H1 (cell line): ENCODE data around the gene RSL24D1. TPM values are rescaled to one million over a fixed set of nuclear protein-coding genes. Genes with fewer than 3 reads are reported as not detected.

Source experiments
- CTCF ChIA-PET: fragments of 300-600 bp; sonication (Branson Sonifier 250); formaldehyde crosslinking; loops from one replicate; lab custom pipeline; 2021; ENCODE audit not compliant: partially characterized antibody; lab: Charles Lee
- POLR2A ChIA-PET: fragments of 300-600 bp; sonication (Branson Sonifier 250); formaldehyde crosslinking; loops from one replicate; lab custom pipeline; 2021; ENCODE audit warnings: inconsistent platforms; ENCODE audit not compliant: partially characterized antibody; lab: Charles Lee
- DNase-seq, 2 experiments: peaks; one replicate each; pipeline versions ENCODE4 v3.0.0 to v3.0.0-alpha.2; 2010 to 2022; ENCODE audit warnings: low spot score in 2 of 2, low read depth in 1 of 2, mixed read lengths in 1 of 2
- FAIRE-seq: peaks from 2 replicates; lab custom pipeline; 2011; peaks lifted over from hg19 to GRCh38; lab: Jason Lieb, UNC
- H2AFZ ChIP-seq: 2 replicates; pipeline ENCODE4 v1.8.1; 2012; ENCODE audit warnings: low read length, inconsistent platforms
- H2AK5ac ChIP-seq: 2 replicates; pipeline ENCODE4 v1.6.1; 2013; ENCODE audit warnings: low read depth, low read length
- H2BK120ac ChIP-seq: replicated peaks from 2 replicates; pipeline ENCODE3; 2013; ENCODE audit warnings: low read depth, low read length, inconsistent platforms
- H2BK12ac ChIP-seq: 2 replicates; pipeline ENCODE4 v1.6.1; 2013; ENCODE audit warnings: low read depth, low read length
- H2BK15ac ChIP-seq: 2 replicates; pipeline ENCODE4 v1.6.1; 2013; ENCODE audit warnings: low read length
- H2BK20ac ChIP-seq: 2 replicates; pipeline ENCODE4 v1.6.1; 2013; ENCODE audit warnings: low read length
- H2BK5ac ChIP-seq: 2 replicates; pipeline ENCODE4 v1.6.1; 2013; ENCODE audit warnings: low read depth, low read length
- H3K14ac ChIP-seq: 2 replicates; pipeline ENCODE4 v1.6.1; 2013; ENCODE audit warnings: inconsistent platforms; ENCODE audit not compliant: insufficient read length
- H3K18ac ChIP-seq: 2 replicates; pipeline ENCODE4 v1.6.1; 2013; ENCODE audit warnings: low read length; ENCODE audit errors: extremely low read depth
- H3K23ac ChIP-seq: 2 replicates; pipeline ENCODE4 v1.6.1; 2013; ENCODE audit warnings: inconsistent platforms; ENCODE audit not compliant: insufficient read length
- H3K23me2 ChIP-seq: 2 replicates; pipeline ENCODE4 v1.6.1; 2013; ENCODE audit warnings: low read depth, low read length
- H3K27ac ChIP-seq: 2 replicates; pipeline ENCODE4 v1.6.1; 2011; ENCODE audit warnings: low read depth, low read length, inconsistent platforms
- H3K27me3 ChIP-seq, 4 experiments: replicated peaks in 1 of 4; 1 replicate in 1 of 4; 2 replicates in 3 of 4; pipeline versions ENCODE4 v1.6.1 to v1.8.1; 2011 to 2013; ENCODE audit warnings: low read length in 3 of 4, mild to moderate bottlenecking in 3 of 4, inconsistent platforms in 2 of 4, mixed read lengths in 2 of 4, moderate library complexity in 1 of 4; ENCODE audit not compliant: control insufficient read depth in 3 of 4, insufficient read depth in 3 of 4; ENCODE audit errors: extremely low read depth in 1 of 4
- H3K36me3 ChIP-seq, 4 experiments: 2 replicates each; pipeline versions ENCODE4 v1.6.1 to v1.8.1; 2011 to 2013; ENCODE audit warnings: mild to moderate bottlenecking in 4 of 4, low read length in 3 of 4, moderate library complexity in 2 of 4, control low read depth in 1 of 4, inconsistent platforms in 1 of 4; ENCODE audit not compliant: insufficient read depth in 4 of 4, control insufficient read depth in 2 of 4
- H3K4ac ChIP-seq: replicated peaks from 2 replicates; pipeline ENCODE3; 2013; ENCODE audit warnings: low read length, low read depth, mixed read lengths, inconsistent platforms; ENCODE audit not compliant: insufficient read length
- H3K4me1 ChIP-seq, 4 experiments: replicated peaks in 1 of 4; 1 replicate in 1 of 4; 2 replicates in 3 of 4; pipeline versions ENCODE4 v1.6.1 to v1.8.1; 2011 to 2013; ENCODE audit warnings: low read length in 3 of 4, inconsistent platforms in 2 of 4, mixed read lengths in 1 of 4; ENCODE audit not compliant: insufficient read depth in 4 of 4, control insufficient read depth in 3 of 4
- H3K4me2 ChIP-seq, 2 experiments: 2 replicates each; pipeline versions ENCODE4 v1.6.1 to v1.8.1; 2011 to 2013; ENCODE audit warnings: low read depth in 2 of 2, low read length in 2 of 2, control low read depth in 1 of 2, inconsistent platforms in 1 of 2, mild to moderate bottlenecking in 1 of 2; ENCODE audit not compliant: insufficient read depth in 1 of 2
- H3K4me3 ChIP-seq, 4 experiments: fragments of 200-600, 300-600 bp in 1 of 4; sonication (generic), shearing (Covaris generic), sonication (Bioruptor Twin) in 1 of 4; 2 replicates each; pipeline versions ENCODE4 v1.5.1 to v1.8.1; 2011 to 2016; ENCODE audit warnings: low read length in 4 of 4, low read depth in 3 of 4, control low read depth in 2 of 4, inconsistent platforms in 2 of 4, mild to moderate bottlenecking in 2 of 4, mixed read lengths in 1 of 4, moderate library complexity in 1 of 4; ENCODE audit not compliant: insufficient read depth in 2 of 4; ENCODE audit errors: extremely low read depth in 1 of 4
- H3K56ac ChIP-seq: replicated peaks from 2 replicates; pipeline ENCODE3; 2013; ENCODE audit warnings: low read depth, mild to moderate bottlenecking, mixed read lengths, low read length, inconsistent platforms; ENCODE audit not compliant: insufficient read length
- H3K79me1 ChIP-seq: 2 replicates; pipeline ENCODE4 v1.6.1; 2013; ENCODE audit warnings: low read depth, low read length, control low read depth
- H3K79me2 ChIP-seq, 2 experiments: 2 replicates each; pipeline versions ENCODE4 v1.6.1 to v1.8.1; 2012 to 2013; ENCODE audit warnings: low read length in 2 of 2, mild to moderate bottlenecking in 2 of 2, inconsistent platforms in 1 of 2; ENCODE audit not compliant: insufficient read depth in 2 of 2, control insufficient read depth in 1 of 2
- H3K9ac ChIP-seq, 4 experiments: replicated peaks in 1 of 4; 1 replicate in 1 of 4; 2 replicates in 3 of 4; pipeline versions ENCODE4 v1.6.1 to v1.8.1; 2011 to 2013; ENCODE audit warnings: low read depth in 3 of 4, low read length in 3 of 4, control low read depth in 2 of 4, mild to moderate bottlenecking in 2 of 4, moderate library complexity in 2 of 4, inconsistent platforms in 1 of 4; ENCODE audit errors: extremely low read depth in 1 of 4
- H3K9me3 ChIP-seq, 2 experiments: 2 replicates each; pipeline versions ENCODE4 v1.6.1 to v1.8.1; 2012 to 2013; ENCODE audit warnings: mild to moderate bottlenecking in 2 of 2, moderate library complexity in 2 of 2, control low read depth in 1 of 2, inconsistent platforms in 1 of 2, low read depth in 1 of 2, low read length in 1 of 2, mixed read lengths in 1 of 2; ENCODE audit not compliant: insufficient read depth in 2 of 2
- H4K20me1 ChIP-seq, 2 experiments: replicated peaks in 1 of 2; 2 replicates each; pipeline versions ENCODE3 to v1.8.1; 2011 to 2013; ENCODE audit warnings: inconsistent platforms in 2 of 2, low read length in 2 of 2, mild to moderate bottlenecking in 1 of 2; ENCODE audit not compliant: insufficient read depth in 2 of 2, control insufficient read depth in 1 of 2
- H4K5ac ChIP-seq: 2 replicates; pipeline ENCODE4 v1.6.1; 2013; ENCODE audit warnings: low read length, low read depth, mixed read lengths, inconsistent platforms; ENCODE audit not compliant: insufficient read length
- H4K8ac ChIP-seq: 2 replicates; pipeline ENCODE4 v1.8.0; 2013; ENCODE audit warnings: mild to moderate bottlenecking, moderate library complexity, low read length, inconsistent platforms; ENCODE audit not compliant: insufficient read depth; ENCODE audit errors: extremely low read depth
- H4K91ac ChIP-seq: replicated peaks from 2 replicates; pipeline ENCODE3; 2013; ENCODE audit warnings: low read length, mixed read lengths, inconsistent platforms; ENCODE audit not compliant: insufficient read length
- E2F6 ChIP-seq: IDR thresholded peaks from 2 replicates; pipeline ENCODE4 v1.6.1; 2012; ENCODE audit warnings: inconsistent platforms
- WGBS, 2 experiments: shearing (Covaris generic) in 1 of 2; methylation state at CpG; one replicate each; pipeline versions ENCODE4 v1.1.6 to v1.1.7; 2013 to 2015; ENCODE audit warnings: low lambda C conversion rate in 2 of 2, mixed read lengths in 2 of 2, inconsistent platforms in 1 of 2, low coverage in 1 of 2, missing lambda C conversion rate in 1 of 2; ENCODE audit not compliant: insufficient replicate concordance in 2 of 2, insufficient coverage in 1 of 2, insufficient read length in 1 of 2; ENCODE audit errors: extremely low coverage in 1 of 2, missing lambda C conversion rate in 1 of 2; 5-methylcytosine and 5-hydroxymethylcytosine counted together
- polyA plus RNA-seq, 7 experiments: library from polyadenylated mRNA; depleted of rRNA in 3 of 7; stranded (reverse) in 5 of 7; unstranded in 2 of 7; fragments of >200 nt in 5 of 7; fragments of 200-250 nt in 2 of 7; gene quantifications; 1 replicate in 5 of 7; 2 replicates in 1 of 7; 4 replicates in 1 of 7; pipeline versions ENCODE4 v1.2.1 to v1.2.3, GENCODE V29; 2011 to 2013; ENCODE audit warnings: missing spikeins in 2 of 7, mixed read lengths in 2 of 7
- total RNA-seq: library from RNA; stranded (reverse); fragmentation: NEBNext Ultra II Directional; extraction: Animal tissue kit (Norgen Biotek cat#: 25700); gene quantifications from 2 replicates; pipeline ENCODE4 v1.2.1, GENCODE V29; 2021

RSL24D1 gene
- total and polyA plus RNA-seq, 2 of the 8 experiments (the other 6 are each of a cell fraction or from before 2014, with no cell fraction given), result 45.7 to 130 TPM

- H3K4me2 ChIP-seq, result no peak overlapping the region
- no peak overlapping the region for H2BK15ac ChIP-seq
- H4K5ac ChIP-seq, result no peak overlapping the region
- no peak overlapping the region for H3K9ac ChIP-seq
- no peaks in the 10 kb centered on the region for H3K79me1 ChIP-seq
- TF ChIP-seq E2F6, result no peak
- H3K79me2 ChIP-seq, result no peaks in the 10 kb centered on the region
- H3K27ac ChIP-seq, result no peak overlapping the region
- ChIA-PET CTCF (interaction anchor here (0.5 to 4.8 kb wide), 19 partner anchors 9 to 675 kb away, joined by 3 to 30 read pairs (median 4); no protein-coding TSS in a partner anchor), POLR2A (no interaction called here)
- no peaks in the 10 kb centered on the region for H4K20me1 ChIP-seq
- H3K27me3 ChIP-seq, result no peaks in the 10 kb centered on the region
- no peaks in the 10 kb centered on the region for H3K9me3 ChIP-seq
- 86% methylated on average over 2 of the region's 2 CpGs; no CpG with 5 or more reads in 1 of the 2 experiments for WGBS, 2 experiments
- no peak overlapping the region for H3K4ac ChIP-seq
- H2BK120ac ChIP-seq, result no peak overlapping the region
- no peak for FAIRE-seq
- no peak overlapping the region for H2AFZ ChIP-seq
- H3K56ac ChIP-seq, result no peak overlapping the region
- no peak overlapping the region for H2BK20ac ChIP-seq
- H2BK5ac ChIP-seq, result no peak overlapping the region
- no peak overlapping the region for H3K23ac ChIP-seq
- no peak overlapping the region for H3K4me3 ChIP-seq
- H3K23me2 ChIP-seq, result no peaks in the 10 kb centered on the region
- H2BK12ac ChIP-seq, result no peak overlapping the region
- H3K18ac ChIP-seq, result no peak overlapping the region
- no peak overlapping the region for H3K14ac ChIP-seq
- H3K36me3 ChIP-seq, result no peaks in the 10 kb centered on the region
- H3K4me1 ChIP-seq, result no peaks in the 10 kb centered on the region
- no peak overlapping the region for H4K8ac ChIP-seq
- H2AK5ac ChIP-seq, result no peak overlapping the region
- no peak for DNase-seq
- no peak overlapping the region for H4K91ac ChIP-seq
Observed at GRCh38 chr15:55218056-55218455, 21.3 kb upstream of the RSL24D1 start.
